Measurements from ENCODE around the gene SERPINC1.
"Not testable (repeated sequence)": the region's sequence is repeated elsewhere in the genome, so short reads cannot be mapped to it uniquely, and the experiment has no call there.

The SERPINC1 gene

DNA sequence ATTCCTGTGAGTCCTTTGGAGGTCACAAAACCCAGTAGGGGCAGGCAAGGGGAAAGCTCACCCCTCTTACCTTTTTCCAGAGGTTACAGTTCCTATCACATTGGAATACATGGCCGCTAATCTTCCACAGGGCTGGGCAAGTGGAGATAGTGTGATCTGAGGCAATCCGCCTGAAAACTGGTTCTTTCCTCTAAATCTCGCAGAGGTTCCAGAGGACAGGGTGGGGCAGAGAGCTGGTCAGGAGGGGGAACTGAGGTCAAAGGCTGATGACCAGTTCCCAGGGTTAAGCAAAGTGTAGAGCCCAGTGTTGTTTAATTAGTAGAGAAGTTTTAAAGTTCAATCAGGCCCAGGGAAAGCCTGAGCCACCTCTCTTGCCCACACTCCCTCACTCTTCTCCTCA lies at the start of gene SERPINC1:
SERPINC1 (minus strand) TSS at position 179 of the 400 bp plus-strand sequence; CDS start at position 111, 68 bp downstream.
- no peak for DNase-seq
- in situ Hi-C loops (cut with MboI; ENCODE audit: low pct_unique_long_range_greater_than_20kb, low sequenced_read_pairs) = no loop called here

DNA sequence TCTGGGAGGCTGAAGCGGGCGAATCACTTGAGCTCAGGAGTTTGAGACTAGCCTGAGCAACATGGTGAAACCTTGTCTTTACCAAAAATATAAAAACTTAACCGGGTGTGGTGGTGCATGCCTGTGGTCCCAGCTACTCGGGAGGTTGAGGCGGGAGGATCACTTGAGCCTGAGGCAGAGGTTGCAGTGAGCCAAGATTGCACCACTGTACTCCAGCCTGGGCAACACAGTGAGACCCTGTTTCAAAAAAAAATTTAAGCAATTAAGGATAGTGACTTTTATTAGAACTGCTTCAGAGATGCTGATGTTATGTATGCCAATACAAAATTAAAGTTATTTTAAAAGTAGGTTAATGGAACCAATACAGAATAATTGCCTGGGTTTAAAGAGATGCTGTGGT lies 48.8 kb upstream of the SERPINC1 start:
- DNase-seq; in situ Hi-C loops (cut with MboI; ENCODE audit: low pct_unique_long_range_greater_than_20kb, low sequenced_read_pairs): not testable (repeated sequence)

DNA sequence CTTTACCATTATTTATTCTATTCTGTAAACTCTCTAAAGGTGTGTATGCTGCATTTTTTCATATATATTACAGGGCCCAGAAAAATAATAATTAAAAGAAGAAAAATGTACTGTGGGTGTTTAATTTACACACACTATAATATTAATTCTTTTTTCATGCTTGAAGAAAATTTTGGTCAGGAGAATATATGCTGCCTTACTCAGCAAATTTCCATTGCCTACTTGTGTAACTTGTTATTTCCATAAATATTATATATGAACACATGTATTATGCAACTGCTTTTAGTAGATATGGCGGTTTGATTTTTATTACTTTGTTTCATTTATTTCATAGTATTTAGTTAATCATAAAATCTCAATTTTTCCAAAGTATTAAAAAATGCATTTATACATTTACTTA lies 46.4 kb upstream of the SERPINC1 start:
- no peak for DNase-seq
- in situ Hi-C loops (cut with MboI; ENCODE audit: low pct_unique_long_range_greater_than_20kb, low sequenced_read_pairs) = no loop called here

DNA sequence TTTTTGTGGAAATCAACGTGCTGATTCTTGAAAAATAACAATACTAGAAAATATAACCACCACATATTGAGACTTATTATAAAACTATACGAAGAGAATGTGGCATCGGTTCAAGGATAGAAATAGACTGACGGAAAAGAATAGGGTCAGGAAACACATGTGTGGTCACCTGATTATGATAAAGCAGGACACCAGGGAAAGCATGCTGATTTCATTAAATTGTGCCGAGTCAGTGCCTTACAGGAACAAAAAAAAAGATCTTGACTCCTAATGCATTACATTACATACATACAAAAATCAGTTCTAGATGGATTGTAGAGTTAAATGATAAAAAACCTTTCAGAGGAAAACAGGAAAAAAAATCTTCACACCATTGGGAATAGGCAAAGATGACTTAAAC lies 43.5 kb upstream of the SERPINC1 start:
- no peak for DNase-seq
- in situ Hi-C loops (cut with MboI; ENCODE audit: low pct_unique_long_range_greater_than_20kb, low sequenced_read_pairs) = no loop called here

DNA sequence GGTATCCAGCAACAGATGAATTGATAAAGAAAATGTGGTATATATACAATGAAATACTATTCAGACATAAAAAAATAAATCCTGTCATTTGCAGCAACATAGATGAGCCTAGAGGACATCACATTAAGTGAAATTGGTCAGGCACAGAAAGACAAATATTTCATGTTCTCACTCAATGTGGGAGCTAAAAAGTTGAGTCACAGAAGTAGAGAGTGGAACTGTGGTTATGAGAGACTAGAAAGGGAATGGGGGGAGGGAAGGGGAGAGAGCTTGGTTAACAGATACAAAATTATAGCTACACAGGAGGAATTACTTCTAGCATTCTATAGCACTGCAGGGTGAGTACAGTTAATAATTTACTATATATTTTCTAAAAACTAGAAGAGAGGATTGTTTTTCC lies 37.1 kb upstream of the SERPINC1 start:
- in situ Hi-C loops (cut with MboI; ENCODE audit: low pct_unique_long_range_greater_than_20kb, low sequenced_read_pairs) = no loop called here
- DNase-seq = no peak

DNA sequence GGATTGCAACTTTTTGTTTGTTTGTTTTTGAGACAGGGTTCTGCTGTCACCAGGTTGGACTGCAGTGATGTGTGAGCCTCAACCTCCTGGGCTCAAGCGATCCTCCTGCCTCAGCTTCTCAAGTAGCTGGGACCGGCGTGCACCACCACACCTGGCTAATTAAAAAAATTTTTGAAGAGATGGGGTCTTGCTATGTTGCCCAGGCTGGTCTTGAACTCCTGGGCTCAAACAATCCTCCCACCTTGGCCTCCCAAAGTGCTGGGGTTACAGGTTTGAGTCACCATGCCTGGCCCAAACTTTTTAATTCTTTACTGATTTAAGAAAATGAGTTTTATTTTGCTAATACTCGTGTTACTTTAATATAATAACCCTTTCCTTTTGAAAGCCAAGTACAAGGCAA lies 31.5 kb upstream of the SERPINC1 start:
- in situ Hi-C loops (cut with MboI; ENCODE audit: low pct_unique_long_range_greater_than_20kb, low sequenced_read_pairs) = no loop called here
- no peak for DNase-seq

DNA sequence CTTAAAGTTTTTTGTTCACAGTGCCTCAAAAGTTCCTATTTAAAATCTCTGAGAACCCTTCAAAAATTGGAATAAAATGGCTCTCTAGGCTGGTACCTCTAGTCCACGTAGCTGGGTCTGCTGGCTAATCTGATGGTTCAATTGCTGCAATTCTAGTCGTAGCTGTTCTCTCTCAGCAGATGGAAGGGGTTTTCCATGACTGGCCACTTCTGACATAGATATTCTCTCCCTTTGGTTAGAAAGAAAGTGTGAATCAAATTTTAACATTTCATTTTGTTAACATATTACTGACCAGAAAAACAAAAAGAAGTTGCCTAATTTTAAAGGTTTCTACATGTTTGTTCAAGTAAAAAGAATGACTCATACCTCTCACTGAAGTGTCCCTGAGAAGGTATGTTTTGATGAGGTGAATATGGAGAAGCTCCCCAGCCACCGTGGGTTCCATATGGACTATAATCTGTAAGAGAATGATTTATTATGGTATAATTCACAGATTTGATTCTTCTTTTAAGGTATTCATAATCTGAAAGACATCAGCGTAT lies 29.3 kb upstream of the SERPINC1 start:
- in situ Hi-C loops (cut with MboI; ENCODE audit: low pct_unique_long_range_greater_than_20kb, low sequenced_read_pairs) = no loop called here
- DNase-seq = no peak

DNA sequence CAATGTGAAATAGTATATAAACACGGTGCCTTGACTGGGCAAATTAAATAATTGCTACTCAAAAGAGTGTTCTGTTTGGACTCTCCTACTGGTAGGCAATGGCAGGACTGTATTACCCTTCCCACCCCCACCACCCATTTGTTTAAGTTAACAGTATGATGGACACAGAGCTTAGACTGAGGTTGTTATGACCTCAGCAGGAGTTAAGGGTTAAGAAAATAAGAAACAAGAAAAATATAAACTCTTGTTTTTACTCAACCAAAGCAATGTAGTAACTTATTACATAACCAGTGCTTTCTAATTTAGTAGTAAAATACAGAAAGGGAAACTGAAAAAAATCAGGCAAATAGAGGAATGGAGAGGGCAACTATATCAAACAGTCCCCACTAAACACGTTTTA lies 19.9 kb upstream of the SERPINC1 start:
- in situ Hi-C loops (cut with MboI; ENCODE audit: low pct_unique_long_range_greater_than_20kb, low sequenced_read_pairs) = no loop called here
- DNase-seq = no peak

DNA sequence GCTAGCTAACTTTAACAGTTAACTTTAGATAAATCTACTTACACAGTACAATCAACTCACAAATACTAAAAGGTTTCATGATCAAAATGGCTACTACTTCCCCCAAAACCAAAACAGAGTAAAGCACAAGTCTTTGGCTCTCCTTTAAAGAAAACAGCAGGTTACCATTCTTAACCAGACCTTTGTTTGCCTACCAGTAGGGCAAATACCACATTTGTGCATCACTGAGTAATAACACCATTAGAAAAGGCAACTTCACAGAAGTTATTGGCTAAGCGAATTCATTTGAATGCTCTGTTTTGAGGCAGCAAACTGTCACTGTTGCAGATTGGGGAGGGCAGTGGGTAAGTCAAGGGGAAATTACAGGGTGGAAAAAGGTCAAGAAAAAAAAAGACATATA lies 17.3 kb upstream of the SERPINC1 start:
- in situ Hi-C loops (cut with MboI; ENCODE audit: low pct_unique_long_range_greater_than_20kb, low sequenced_read_pairs) = no loop called here
- no peak for DNase-seq

DNA sequence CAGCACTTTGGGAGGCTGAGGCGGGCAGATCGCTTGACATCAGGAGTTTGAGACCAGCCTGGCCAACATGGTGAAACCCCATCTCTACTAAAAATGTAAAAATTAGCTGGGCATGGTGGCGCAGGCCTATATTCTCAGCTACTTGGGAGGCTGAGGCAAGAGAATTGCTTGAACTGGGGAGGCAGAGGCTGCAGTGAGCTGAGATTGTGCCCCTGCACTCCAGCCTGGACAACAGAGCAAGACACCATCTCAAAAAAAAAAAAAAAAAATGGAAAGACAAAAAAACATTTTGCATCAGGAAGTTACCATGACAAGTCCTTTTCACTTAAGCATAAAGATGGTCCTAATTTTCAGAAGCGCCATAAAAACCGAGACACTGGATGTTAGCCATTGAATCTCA lies 13.4 kb upstream of the SERPINC1 start:
- in situ Hi-C loops (cut with MboI; ENCODE audit: low pct_unique_long_range_greater_than_20kb, low sequenced_read_pairs); DNase-seq: not testable (repeated sequence)

DNA sequence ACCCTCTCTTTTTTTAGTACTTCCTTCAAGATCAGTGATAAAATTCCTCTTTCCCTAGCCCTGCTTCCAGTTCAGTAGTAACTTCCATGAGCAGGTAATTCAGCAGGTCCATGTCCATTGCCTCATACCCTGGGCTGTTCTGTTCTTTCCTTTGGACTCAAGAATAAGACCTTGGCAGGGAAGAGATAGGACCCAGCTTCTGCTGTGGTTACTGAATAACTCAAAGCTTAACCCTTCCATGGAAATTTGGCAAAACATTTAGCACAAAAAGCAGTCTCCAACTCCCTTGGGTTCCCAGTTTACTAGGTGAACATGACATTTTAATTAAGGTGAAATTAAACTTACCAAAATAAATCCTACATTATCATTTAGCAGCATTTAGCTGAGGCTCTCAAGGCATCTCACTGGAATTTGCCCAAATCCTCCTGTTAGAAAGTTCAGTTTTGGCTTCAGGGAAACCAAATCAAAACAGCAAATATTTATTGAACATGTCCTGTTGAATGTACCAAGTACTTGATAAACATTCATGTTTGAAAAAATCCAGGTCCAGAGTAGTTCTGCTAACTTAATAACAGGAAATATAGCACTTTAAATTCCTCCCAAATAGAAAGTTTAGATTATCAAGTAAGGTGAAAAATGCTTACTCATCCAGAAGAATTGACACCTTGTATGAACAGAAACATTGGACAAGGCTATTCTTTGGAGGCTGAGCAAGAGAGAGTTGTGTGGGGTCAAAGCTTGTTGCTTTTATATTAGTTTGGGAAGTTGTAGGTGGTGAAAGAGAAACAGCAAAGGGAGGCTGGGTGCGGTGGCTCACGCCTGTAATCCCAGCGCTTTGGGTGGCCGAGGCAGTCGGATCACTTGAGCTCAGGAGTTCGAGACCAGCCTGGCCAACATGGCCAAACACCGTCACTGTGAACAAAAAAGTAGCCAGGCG lies 8.4 kb upstream of the SERPINC1 start:
- DNase-seq = no peak
- in situ Hi-C loops (cut with MboI; ENCODE audit: low pct_unique_long_range_greater_than_20kb, low sequenced_read_pairs) = no loop called here

DNA sequence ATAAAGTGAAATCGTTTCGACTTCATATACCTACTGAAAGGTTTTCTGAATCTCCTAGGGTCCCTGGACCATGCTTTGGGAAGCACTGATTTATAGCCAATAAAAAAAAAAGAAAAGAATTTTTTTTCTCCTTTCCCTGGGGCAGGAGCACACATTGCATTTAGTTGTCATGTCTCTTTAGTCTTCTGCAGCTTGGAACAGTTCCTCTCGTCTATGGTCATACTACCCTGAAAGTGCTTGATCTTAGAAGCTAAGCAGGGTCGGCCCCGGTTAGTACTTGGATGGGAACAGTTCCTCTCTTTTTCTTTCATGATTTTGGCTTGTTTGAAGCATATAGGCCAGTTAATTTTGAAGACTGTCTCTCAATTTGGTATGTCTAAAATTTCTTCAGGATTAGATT lies 3.7 kb upstream of the SERPINC1 start:
- in situ Hi-C loops (cut with MboI; ENCODE audit: low pct_unique_long_range_greater_than_20kb, low sequenced_read_pairs) = no loop called here
- peak; percentile 33 for DNase-seq

DNA sequence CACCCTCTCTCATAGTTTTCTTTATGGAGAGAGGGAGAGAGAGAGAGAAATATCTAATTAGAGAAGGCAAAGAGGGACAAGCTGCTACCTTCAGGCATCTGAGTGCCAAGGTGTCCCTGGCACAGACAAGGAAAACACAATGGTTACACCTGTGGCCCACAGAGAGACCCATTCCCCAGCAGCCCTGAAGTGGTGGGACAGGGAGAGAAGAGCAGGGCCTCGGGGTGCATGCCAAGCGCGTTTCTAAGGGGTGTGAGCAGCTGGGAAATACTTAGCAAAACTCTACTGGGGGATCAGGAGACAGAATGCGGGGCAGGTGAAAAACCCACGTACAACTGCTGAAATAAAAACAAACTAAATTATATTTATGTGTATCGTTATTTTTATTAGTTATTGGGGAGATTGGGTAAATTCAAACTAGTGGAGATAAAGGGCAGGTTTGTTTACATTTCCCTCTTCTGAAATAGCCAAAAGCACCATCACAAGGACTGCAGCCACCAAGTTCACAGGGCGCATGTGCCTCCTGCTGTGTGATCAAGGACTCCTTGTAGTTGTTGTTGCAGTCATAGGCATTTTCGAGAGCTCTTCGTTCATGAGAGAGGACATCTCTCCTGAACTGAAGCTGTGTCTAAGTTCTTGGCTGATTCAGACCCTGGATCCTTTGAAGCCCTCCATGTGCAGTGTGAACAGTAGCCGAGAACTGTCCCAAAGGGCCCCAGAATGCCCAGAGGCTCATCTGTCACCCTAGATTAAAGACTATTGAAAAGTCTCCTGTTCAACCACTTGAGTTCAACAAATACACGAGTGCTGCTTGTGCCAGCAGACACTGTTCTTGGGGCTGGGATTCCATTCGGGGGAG lies 737 bp upstream of the SERPINC1 start:
- in situ Hi-C loops (cut with MboI; ENCODE audit: low pct_unique_long_range_greater_than_20kb, low sequenced_read_pairs) = no loop called here
- no peak for DNase-seq

DNA sequence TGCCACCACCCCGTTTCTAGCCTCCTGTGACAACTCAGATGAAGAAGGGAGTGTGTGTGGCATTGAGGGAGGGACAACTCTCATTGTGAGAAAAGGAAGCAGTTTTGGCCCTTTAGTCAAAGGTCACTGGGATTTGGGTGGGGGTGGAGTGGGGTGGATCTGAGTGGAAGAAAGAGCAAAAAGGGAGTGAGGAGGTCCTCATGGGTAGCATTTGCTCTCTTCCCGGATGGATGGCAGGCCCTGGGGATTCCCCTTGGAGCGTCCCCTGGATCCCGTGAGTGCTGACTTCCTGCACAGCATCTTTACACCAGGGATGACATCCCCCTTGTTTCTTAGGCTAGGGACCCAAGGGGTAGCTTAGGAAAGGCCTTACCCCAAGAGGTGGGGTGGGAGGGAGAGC lies 460 bp downstream of the SERPINC1 start:
- DNase-seq = no peak
- in situ Hi-C loops (cut with MboI; ENCODE audit: low pct_unique_long_range_greater_than_20kb, low sequenced_read_pairs) = no loop called here

DNA sequence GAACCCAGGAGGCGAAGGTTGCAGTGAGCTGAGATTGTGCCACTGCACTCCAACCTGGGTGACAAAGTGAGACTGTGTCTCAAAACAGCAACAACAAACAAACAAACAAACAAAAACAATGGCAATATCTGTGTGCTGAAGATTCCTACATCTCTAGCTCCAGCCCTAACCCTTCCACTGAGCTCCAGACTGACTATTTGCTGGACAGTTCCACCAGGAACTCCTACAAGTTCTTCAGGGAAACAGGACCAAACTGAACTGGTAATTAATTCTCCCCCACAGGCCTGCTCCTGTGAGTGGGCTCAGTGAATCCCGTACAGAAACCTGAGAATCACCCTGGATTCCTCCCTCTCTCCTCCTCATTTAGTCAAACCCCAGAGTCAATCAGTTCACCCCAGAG lies 1.5 kb downstream of the SERPINC1 start:
- DNase-seq = no peak

DNA sequence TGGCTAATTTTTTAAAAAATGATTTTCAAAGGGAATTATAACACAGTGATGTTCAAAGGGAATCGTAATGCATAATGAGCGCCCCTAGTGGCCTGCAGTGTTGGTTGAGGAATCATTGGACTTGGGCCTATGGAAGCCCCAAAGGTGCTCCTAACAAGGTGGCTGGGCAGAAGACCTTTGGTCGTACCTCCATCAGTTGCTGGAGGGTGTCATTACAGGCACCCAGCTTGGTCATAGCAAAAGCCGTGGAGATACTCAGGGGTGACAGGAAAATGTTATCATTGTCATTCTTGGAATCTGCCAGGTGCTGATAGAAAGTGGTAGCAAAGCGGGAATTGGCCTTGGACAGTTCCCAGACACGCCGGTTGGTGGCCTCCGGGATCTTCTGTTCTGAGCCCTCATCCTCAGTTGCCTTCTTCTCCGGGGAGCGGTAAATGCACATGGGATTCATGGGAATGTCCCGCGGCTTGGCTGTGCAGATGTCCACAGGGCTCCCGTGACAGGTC lies 2.7 kb downstream of the SERPINC1 start:
- peak; percentile 51 for DNase-seq
- in situ Hi-C loops (cut with MboI; ENCODE audit: low pct_unique_long_range_greater_than_20kb, low sequenced_read_pairs) = no loop called here

More for the DNA sequence above, 1.5 kb downstream of the SERPINC1 start:
- in situ Hi-C loops (cut with MboI; ENCODE audit: low pct_unique_long_range_greater_than_20kb, low sequenced_read_pairs) = no loop called here

DNA sequence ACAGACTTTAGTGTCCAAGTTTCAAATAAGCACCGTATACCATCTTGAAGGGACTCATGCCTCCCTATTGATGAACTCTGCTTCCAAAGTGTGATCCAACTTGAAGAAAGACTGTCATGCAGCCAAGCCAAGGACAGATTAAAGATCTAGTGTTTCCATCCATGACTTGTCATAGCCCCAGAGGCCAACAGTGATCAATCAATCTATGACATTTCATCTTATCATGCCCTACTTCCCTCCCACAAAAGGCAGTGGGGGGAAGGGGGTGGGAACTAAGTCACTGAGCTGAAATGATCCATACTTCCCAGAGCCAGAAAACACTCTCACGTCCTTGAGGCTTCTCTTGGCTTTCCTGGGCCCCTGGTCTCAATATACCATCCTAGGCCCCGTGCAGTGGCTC lies 4.0 kb downstream of the SERPINC1 start:
- DNase-seq = no peak
- in situ Hi-C loops (cut with MboI; ENCODE audit: low pct_unique_long_range_greater_than_20kb, low sequenced_read_pairs) = no loop called here

DNA sequence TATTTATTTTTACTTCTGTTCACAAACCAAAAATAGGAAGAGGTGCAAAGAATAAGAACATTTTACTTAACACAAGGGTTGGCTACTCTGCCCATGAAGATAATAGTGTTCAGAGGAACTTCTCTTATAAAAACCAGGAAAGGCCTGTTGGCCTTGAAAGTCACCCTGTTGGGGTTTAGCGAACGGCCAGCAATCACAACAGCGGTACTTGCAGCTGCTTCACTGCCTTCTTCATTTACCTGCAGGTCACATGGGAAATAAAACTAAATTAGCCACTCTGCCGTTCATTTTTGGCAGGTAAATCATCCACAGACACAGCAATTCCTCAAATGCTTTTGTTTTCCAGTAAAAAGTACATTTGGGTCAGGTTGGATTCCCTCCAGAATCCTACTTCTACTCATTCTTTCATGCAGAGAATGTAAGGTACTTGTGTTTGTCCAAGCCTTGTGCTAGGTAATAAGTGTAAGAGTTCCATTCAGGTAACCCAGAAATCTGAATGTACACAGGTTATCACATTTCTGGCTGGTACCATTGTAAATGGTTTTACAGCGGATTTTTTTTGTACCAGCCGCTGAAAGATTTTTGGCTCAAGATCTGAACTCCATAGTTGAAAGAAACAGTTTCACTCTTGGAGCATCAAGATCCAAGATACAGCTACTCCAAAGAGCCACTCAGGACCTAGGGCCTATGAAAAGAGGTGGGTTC lies 13.1 kb downstream of the SERPINC1 start:
- no peak for DNase-seq
- in situ Hi-C loops (cut with MboI; ENCODE audit: low pct_unique_long_range_greater_than_20kb, low sequenced_read_pairs) = no loop called here

DNA sequence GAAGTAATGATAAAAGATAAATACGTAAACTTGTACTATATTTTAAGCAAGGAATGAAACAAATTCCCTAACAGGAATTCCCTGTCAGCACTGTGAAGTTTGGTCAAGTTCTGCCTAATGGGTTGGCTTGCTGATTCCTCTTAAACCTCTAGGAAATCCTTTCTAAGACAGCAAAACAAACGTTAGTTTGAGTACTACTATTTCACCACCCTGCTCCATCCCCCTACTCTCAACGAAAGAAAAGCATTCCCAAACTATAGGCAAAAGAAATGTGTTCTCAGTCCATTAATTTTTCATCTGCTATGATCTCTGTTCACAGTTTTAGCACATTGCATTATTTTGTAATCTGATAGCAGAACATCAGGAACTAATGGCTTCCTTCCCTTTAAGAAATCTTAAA lies 16.1 kb downstream of the SERPINC1 start:
- in situ Hi-C loops (cut with MboI; ENCODE audit: low pct_unique_long_range_greater_than_20kb, low sequenced_read_pairs) = no loop called here
- no peak for DNase-seq

Data from KBM-7 (cell line).